GM19043 (cell line): ENCODE results near the gene QPCT.
A peak's percentile ranks its signal among the peaks of the same experiment; 100 is the strongest.
"Not testable (repeated sequence)": the region's sequence is repeated elsewhere in the genome, so short reads cannot be mapped to it uniquely, and the experiment has no call there.

Experiments used
- ATAC-seq: cut with Tn5 transposase; IDR thresholded peaks from one replicate; pipeline ENCODE4 v1.9.1; 2021; ENCODE audit warnings: low read depth; ENCODE audit not compliant: unreplicated experiment

The QPCT gene

GRCh38 chr2:37357069-37357468 lies 12.6 kb downstream of the QPCT start:
- no peak for ATAC-seq

GRCh38 chr2:37357530-37357929 lies 13.1 kb downstream of the QPCT start:
- ATAC-seq: no peak

GRCh38 chr2:37358466-37358865 lies 14.0 kb downstream of the QPCT start:
- ATAC-seq: no peak

- ATAC-seq: no peak
These were observed 16.9 kb downstream of the QPCT start for GRCh38 chr2:37361216-37361815.

GRCh38 chr2:37361994-37362698 lies 17.7 kb downstream of the QPCT start:
- ATAC-seq: no peak

GRCh38 chr2:37364351-37364750 lies 19.9 kb downstream of the QPCT start:
- ATAC-seq: no peak

- no peak for ATAC-seq
These were observed 21.2 kb downstream of the QPCT start for GRCh38 chr2:37365669-37366068.

GRCh38 chr2:37366773-37367172 lies 22.3 kb downstream of the QPCT start:
- ATAC-seq: no peak

- ATAC-seq: no peak
These were observed 22.9 kb downstream of the QPCT start for GRCh38 chr2:37367310-37367709.

- ATAC-seq: no peak
These were observed 23.6 kb downstream of the QPCT start for GRCh38 chr2:37367984-37368383.

- no peak for ATAC-seq
These were observed 26.2 kb downstream of the QPCT start for GRCh38 chr2:37370666-37371065.

GRCh38 chr2:37372000-37372399 lies 27.6 kb downstream of the QPCT start:
- ATAC-seq: no peak

GRCh38 chr2:37375741-37376288 lies 31.4 kb downstream of the QPCT start:
- ATAC-seq: peak; percentile 14

- ATAC-seq: peak; percentile 91
These were observed 32.2 kb downstream of the QPCT start for GRCh38 chr2:37376421-37377186.

GRCh38 chr2:37377187-37377532 lies 32.7 kb downstream of the QPCT start:
- peak; percentile 41 for ATAC-seq

GRCh38 chr2:37378411-37378810 lies 34.0 kb downstream of the QPCT start:
- no peak for ATAC-seq

GRCh38 chr2:37379881-37380296 lies 35.5 kb downstream of the QPCT start:
- ATAC-seq: no peak

- not testable (repeated sequence) for ATAC-seq
These were observed 36.4 kb downstream of the QPCT start for GRCh38 chr2:37380787-37381186.

GRCh38 chr2:37384261-37384660 lies 39.8 kb downstream of the QPCT start:
- not testable (repeated sequence) for ATAC-seq

- ATAC-seq: no peak
These were observed 42.9 kb downstream of the QPCT start for GRCh38 chr2:37387148-37387835.

GRCh38 chr2:37388074-37388473 lies 43.6 kb downstream of the QPCT start:
- no peak for ATAC-seq
